Tibial nerve (tissue), 4 donors: ENCODE results near the gene CRBN. TPM values are rescaled to one million over a fixed set of nuclear protein-coding genes. Genes with fewer than 3 reads are reported as not detected.

Source experiments
- DNase-seq, 2 donors: peaks; one replicate each; pipeline ENCODE4 v3.0.0-alpha.2; 2019; ENCODE audit warnings: low spot score in 2 of 2
- H3K27ac ChIP-seq, 4 donors: fragments of 200-600 bp; sonication (generic) in 3 of 4; one replicate each; pipeline ENCODE4 v1.5.1; 2017 to 2019; ENCODE audit warnings: mild to moderate bottlenecking in 1 of 4
- H3K27me3 ChIP-seq, 2 donors: fragments of 200-600 bp; sonication (generic) in 1 of 2; one replicate each; pipeline versions ENCODE4 v1.5.1 to v1.6.0; 2017 to 2019
- H3K36me3 ChIP-seq, 3 donors: fragments of 200-600 bp; sonication (generic); one replicate each; pipeline ENCODE4 v1.5.1; 2018 to 2019
- H3K4me1 ChIP-seq, 4 donors: fragments of 200-600 bp; sonication (generic) in 3 of 4; one replicate each; pipeline ENCODE4 v1.5.1; 2017 to 2019
- H3K4me3 ChIP-seq, 4 donors: fragments of 200-600 bp; sonication (generic) in 3 of 4; one replicate each; pipeline ENCODE4 v1.5.1; 2017 to 2019; ENCODE audit warnings: mild to moderate bottlenecking in 1 of 4, moderate library complexity in 1 of 4
- H3K9me3 ChIP-seq, 4 donors: fragments of 200-600 bp; sonication (generic) in 3 of 4; one replicate each; pipeline ENCODE4 v1.5.1; 2017 to 2019
- EP300 ChIP-seq, 2 donors: sonication (generic); formaldehyde crosslinking; IDR thresholded peaks; one replicate each; pipeline ENCODE4 v1.6.1; 2017; ENCODE audit warnings: antibody characterized with exemption in 2 of 2, mild to moderate bottlenecking in 1 of 2
- POLR2A ChIP-seq, 2 donors: fragments of 450-650 bp; IDR thresholded peaks; one replicate each; pipeline ENCODE4 v1.6.1; 2017; ENCODE audit warnings: antibody characterized with exemption in 2 of 2, mild to moderate bottlenecking in 2 of 2, moderate library complexity in 2 of 2
- WGBS, 2 donors: methylation state at CpG; one replicate each; pipeline ENCODE4 v1.1.5; 2018; 5-methylcytosine and 5-hydroxymethylcytosine counted together
- total RNA-seq, 4 donors: library from RNA; depleted of rRNA; stranded (reverse); fragments of >200 nt; gene quantifications; one replicate each; pipeline ENCODE4 v1.1.0, GENCODE V29; 2016
- TF ChIP-seq, protein P1 (sequence below), 5 experiments: fragments of 200-600 bp in 3 of 5; fragments of 450-650 bp in 2 of 5; sonication (generic) in 3 of 5; IDR thresholded peaks; one replicate each; pipeline ENCODE4 v1.5.1; 2016 to 2019; ENCODE audit warnings: antibody characterized with exemption in 5 of 5, mild to moderate bottlenecking in 3 of 5, moderate library complexity in 2 of 5

CRBN gene
- total RNA-seq, 4 donors from 2014 or later: 97.5 to 115 (median 109) TPM

DNA sequence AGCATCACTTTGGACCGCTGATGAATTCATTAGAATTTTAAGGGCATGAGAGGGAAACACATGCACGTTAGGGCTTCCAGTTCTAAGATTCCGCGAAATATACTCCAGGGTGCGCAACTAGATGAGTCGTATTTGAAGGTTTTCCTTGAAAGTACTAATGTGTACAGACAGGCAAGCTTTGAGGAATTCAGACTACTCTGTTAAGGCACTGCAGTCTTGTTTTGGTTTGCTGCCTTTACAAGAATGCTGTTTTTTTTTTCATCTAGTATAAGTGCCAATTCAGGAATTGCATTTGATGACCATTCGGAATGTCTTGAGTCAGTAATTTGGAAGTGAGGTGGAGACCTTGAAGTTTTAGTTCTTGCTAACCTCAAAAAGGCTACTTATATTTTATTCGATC, 33.7 kb downstream of the CRBN start:
- Histone ChIP-seq H3K4me3 (no peak overlapping the region), H3K9me3 (no peaks in the 10 kb centered on the region), H3K27ac (no peak overlapping the region), H3K4me1 (peaks cover 0 to 10% (median 0%) of the 10 kb centered on the region in 4 donors), H3K36me3 (peaks cover 6 to 78% (median 9%) of the 10 kb centered on the region in 3 donors), H3K27me3 (no peaks in the 10 kb centered on the region)
- no peak for TF ChIP-seq POLR2A (IDR thresholded peaks at IDR 0.05)
- no peak for TF ChIP-seq EP300 (IDR thresholded peaks at IDR 0.05)
- TF ChIP-seq, protein P1, sequence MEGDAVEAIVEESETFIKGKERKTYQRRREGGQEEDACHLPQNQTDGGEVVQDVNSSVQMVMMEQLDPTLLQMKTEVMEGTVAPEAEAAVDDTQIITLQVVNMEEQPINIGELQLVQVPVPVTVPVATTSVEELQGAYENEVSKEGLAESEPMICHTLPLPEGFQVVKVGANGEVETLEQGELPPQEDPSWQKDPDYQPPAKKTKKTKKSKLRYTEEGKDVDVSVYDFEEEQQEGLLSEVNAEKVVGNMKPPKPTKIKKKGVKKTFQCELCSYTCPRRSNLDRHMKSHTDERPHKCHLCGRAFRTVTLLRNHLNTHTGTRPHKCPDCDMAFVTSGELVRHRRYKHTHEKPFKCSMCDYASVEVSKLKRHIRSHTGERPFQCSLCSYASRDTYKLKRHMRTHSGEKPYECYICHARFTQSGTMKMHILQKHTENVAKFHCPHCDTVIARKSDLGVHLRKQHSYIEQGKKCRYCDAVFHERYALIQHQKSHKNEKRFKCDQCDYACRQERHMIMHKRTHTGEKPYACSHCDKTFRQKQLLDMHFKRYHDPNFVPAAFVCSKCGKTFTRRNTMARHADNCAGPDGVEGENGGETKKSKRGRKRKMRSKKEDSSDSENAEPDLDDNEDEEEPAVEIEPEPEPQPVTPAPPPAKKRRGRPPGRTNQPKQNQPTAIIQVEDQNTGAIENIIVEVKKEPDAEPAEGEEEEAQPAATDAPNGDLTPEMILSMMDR (IDR thresholded peaks at IDR 0.05): no peak
- 73 to 89% methylated on average over 8 of the region's 8 CpGs for WGBS, 2 donors
- no peak for DNase-seq

DNA sequence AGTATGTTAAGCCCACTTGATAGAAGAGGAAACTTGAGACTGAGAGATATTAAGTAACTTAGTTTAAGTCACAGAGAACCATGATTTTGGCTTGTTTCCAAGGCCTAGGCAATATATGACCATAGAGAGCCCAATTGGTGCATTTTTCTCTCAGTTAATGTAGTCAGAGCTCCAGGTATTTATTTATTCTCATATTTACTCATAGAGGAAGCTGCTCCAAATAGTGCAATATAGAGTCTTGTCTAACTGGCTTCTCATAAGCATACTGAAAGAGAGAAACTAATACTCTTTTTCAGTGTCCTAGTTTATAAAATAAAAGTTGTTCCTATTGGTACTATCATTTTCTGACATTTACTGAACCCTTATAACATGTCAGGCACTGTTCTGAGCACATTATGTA, 37.6 kb downstream of the CRBN start:
- peaks cover 0 to 58% (median 2%) of the 10 kb centered on the region in 3 donors for H3K36me3 ChIP-seq
- DNase-seq: no peak

DNA sequence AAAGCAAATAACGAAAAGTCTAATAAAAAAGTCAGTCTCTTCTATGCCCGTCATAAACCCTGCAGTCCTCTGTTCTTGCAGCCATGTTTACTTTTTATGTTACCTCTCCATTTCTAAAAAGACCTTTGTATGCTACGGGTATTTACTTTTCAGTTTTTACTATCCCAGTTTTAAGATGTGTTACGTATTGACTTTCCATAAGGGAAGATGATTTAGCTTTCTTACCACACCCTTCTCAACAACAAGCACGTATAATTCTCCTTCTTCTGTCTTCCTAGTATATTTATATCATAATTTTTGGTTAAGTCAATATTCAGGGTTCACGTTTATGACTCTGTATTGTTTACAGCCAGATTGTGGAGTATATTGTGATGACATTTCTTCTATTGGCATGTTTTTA, 42.0 kb downstream of the CRBN start:
- H3K27ac ChIP-seq: no peak overlapping the region
- peaks cover 0 to 24% (median 0%) of the 10 kb centered on the region in 3 donors for H3K36me3 ChIP-seq
- no peak for DNase-seq
- WGBS, 2 donors: 88% methylated on average over 6 of the region's 6 CpGs
- TF ChIP-seq, protein P1 (IDR thresholded peaks at IDR 0.05): no peak
- no peak for TF ChIP-seq POLR2A (IDR thresholded peaks at IDR 0.05)
- no peak for TF ChIP-seq EP300 (IDR thresholded peaks at IDR 0.05)
- H3K27me3 ChIP-seq: no peaks in the 10 kb centered on the region
- no peaks in the 10 kb centered on the region for H3K9me3 ChIP-seq
- no peak overlapping the region for H3K4me3 ChIP-seq
- peaks cover 0 to 14% (median 0%) of the 10 kb centered on the region in 4 donors for H3K4me1 ChIP-seq

More for the DNA sequence above, 37.6 kb downstream of the CRBN start:
- H3K4me1 ChIP-seq: peaks cover 0 to 10% (median 0%) of the 10 kb centered on the region in 4 donors
- no peaks in the 10 kb centered on the region for H3K27me3 ChIP-seq
- no peak for TF ChIP-seq POLR2A (IDR thresholded peaks at IDR 0.05)
- TF ChIP-seq, protein P1 (IDR thresholded peaks at IDR 0.05): no peak
- TF ChIP-seq EP300 (IDR thresholded peaks at IDR 0.05): no peak
- no peak overlapping the region for H3K27ac ChIP-seq
- no peaks in the 10 kb centered on the region for H3K9me3 ChIP-seq
- no peak overlapping the region for H3K4me3 ChIP-seq

DNA sequence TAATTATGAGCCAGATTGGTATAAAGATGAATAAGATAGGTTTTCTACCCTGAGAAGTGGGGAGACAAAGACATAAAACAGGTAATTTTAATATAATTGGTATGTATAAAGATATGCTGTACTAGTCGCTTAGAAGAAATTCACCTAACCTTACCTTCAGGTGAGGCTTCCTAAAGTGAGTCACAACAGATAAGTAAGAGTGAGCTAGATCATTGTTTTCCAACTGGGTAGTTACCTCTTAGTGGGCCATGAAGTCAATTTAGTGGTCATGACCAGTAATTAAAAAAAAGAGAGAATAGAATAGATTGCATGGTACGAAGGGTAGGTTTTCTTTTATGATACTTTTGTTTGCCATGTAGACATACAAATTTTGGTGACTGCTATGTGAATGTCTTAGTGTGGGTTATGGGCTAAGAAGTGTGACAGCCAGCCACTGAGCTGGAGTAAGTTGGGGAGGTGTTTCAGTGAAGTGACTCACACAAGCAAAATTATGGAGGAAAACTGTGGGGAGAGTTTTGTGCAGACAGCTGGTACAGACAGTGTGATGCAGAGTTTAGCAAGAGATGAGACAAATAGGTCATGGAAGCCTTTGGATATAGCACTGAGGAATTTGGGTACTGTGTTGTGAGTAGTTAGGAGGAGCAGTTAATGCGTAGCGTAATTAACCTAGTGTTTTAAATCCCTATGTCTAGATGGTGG, 44.6 kb downstream of the CRBN start:
- H3K27me3 ChIP-seq: no peaks in the 10 kb centered on the region
- peaks cover 0 to 10% (median 0%) of the 10 kb centered on the region in 4 donors for H3K4me1 ChIP-seq
- H3K4me3 ChIP-seq: no peak overlapping the region
- WGBS, 2 donors: 94 to 95% methylated on average over 4 of the region's 4 CpGs
- H3K36me3 ChIP-seq: peaks cover 0 to 29% (median 2%) of the 10 kb centered on the region in 3 donors
- no peaks in the 10 kb centered on the region for H3K9me3 ChIP-seq
- no peak for DNase-seq
- no peak overlapping the region for H3K27ac ChIP-seq
- TF ChIP-seq, protein P1 (IDR thresholded peaks at IDR 0.05): no peak
- TF ChIP-seq EP300 (IDR thresholded peaks at IDR 0.05) (no peak), POLR2A (IDR thresholded peaks at IDR 0.05) (no peak)

DNA sequence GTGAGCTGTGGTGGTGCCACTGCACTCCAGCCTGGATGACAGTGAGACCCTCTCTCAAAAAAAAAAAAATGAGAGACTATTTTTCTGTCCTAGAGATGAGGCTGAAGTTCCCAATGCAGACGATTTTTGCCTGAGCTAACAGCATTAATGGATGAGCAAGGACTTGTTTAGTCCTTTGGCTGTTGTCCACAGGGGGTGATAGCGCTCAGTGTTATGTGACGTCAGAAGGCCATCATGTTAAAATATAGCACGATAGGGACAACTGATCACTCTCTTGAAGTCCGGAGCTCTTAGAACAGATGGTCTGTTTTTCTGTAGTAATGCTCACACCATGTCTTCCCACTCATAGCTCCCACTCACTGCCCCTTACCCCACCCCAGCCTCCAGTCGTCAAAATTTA, 46.0 kb downstream of the CRBN start:
- WGBS, 2 donors: 64 to 67% methylated on average over 6 of the region's 6 CpGs

More for the DNA sequence above, 46.0 kb downstream of the CRBN start:
- Histone ChIP-seq H3K9me3 (no peaks in the 10 kb centered on the region), H3K4me3 (no peak overlapping the region), H3K27ac (no peak overlapping the region), H3K27me3 (no peaks in the 10 kb centered on the region), H3K4me1 (peaks cover 0 to 18% (median 0%) of the 10 kb centered on the region in 4 donors), H3K36me3 (peaks cover 0 to 32% (median 2%) of the 10 kb centered on the region in 3 donors)
- no peak for TF ChIP-seq EP300 (IDR thresholded peaks at IDR 0.05)
- TF ChIP-seq, protein P1 (IDR thresholded peaks at IDR 0.05): no peak
- no peak for TF ChIP-seq POLR2A (IDR thresholded peaks at IDR 0.05)
- DNase-seq: no peak
